ENCODE measurements around the gene BAAT.
"Not testable (repeated sequence)": the region's sequence is repeated elsewhere in the genome, so short reads cannot be mapped to it uniquely, and the experiment has no call there.

The BAAT gene

DNA sequence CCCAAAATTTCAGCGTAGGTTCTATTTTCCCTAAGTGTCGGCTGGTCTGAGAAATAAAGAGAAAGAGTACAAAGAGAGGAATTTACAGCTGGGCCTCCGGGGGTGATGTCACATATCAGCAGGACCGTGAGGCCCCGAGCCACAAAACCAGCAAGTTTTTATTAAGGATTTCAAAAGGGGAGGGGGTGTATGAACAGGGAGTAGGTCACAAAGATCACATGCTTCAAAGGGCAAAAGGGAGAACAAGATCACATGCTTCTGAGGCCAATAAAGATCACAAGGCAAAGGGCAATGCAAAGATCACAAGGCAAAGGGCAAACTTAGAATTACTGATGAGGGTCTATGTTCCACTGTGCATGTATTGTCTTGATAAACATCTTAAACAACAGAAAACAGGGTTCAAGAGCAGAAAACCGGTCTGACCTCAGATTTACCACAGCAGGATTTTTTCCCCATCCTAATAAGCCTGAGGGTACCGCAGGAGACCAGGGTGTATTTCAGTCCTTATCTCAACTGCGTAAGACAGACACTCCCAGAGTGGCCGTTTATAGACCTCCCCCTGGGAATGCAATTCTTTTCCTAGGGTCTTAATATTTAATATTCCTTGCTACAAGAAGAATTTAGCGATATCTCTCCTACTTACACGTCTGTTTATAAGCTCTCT is at the start of gene BAAT:
TSS of gene BAAT (minus strand) at position 134 of the 664 bp plus-strand sequence. CDS start 13,602 bp downstream, outside the sequence.
- DNase-seq: not testable (repeated sequence)

DNA sequence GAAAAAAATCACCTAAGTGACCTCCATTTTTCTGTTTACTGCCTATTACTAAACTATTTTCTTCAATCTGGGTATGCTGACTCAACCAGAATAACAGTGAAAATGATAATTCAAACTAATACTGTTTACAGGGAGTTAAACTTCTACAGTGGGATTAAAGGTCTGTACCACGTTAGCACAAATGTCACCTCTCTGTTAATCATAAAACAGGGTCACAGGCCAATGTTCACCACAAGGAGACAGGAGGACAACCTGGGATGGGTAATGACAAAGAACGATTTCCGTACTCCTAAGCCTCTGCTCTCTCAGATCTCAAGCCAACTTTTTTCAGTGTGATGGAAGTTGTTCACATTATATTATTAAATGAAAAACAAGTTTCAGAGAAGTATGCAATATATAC is 48.4 kb upstream of the BAAT start:
- DNase-seq: no peak

DNA sequence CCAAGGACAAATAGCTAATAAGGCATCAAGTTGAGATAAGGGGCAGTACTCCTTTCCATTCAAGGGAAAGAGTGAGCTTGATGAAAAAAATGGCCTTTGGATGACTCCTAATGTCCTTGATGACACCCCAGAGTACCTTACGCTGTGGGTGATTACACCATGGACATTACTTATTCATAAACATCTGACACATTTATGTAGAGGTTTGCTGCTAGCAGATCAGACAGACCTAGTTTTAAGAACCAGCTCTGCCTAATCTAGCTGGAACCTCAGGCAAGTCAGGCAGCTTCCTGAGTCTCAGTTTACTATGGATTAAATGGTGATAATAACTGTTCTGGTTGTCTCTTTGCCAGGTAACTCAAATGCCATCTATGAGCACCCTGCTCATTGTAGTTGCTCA is 47.9 kb upstream of the BAAT start:
- DNase-seq: no peak

DNA sequence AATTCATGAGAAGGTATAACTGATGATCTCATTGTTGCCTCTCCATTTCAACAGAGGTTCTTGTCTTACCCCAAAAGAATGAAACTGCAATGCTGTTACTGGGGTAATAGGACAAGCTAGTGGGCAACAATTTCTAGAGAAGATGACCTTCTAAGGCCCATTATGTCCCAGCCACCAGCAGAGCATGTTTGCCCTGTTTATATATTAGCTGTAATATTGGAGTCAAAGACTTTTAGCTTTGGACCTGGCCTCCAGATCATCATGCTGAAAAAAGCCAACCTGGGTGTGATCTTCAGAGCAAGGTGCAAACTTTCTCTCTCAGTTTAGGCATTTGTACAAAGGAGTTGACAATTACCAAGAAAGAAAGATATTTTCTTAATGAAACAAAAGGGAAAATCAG is 47.4 kb upstream of the BAAT start:
- DNase-seq: no peak

DNA sequence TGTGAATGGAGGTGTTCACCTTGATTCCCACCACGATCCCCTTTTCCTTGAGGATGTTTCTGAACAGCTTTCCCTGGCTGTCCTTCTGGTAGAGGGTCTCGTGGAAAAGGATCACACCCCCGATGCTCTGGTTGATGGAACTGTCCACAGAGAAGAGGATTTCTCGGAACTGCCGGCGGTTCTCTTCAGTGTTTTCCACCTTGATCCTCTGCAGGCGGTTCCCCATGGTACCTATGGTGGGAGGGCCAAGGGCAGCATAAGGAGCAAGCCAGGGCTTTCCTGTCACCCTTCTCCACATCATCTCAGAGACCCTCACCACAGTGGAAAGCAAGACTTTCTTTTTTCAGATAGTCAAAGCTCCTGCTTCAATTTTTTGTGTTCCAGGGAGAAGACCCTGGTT is 44.9 kb upstream of the BAAT start:
- no peak for DNase-seq

DNA sequence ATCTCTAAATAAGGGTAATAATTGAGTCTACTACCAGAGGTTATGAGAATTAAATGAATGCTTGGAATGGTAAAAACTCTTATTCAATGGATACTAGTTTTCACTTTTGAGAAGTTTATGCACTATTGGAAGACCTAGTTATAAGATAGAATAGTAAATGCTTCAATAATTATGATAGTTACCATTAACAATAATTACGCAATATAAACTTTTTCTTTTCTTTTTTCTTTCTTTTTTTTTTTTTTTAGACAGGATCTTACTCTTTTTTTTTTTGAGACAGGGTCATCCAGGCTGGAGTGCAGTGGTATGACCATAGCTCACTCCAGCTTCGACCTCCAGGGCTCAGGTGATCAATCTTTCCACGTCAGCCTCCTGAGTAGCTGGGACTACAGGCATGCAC is 44.1 kb upstream of the BAAT start:
- no peak for DNase-seq

DNA sequence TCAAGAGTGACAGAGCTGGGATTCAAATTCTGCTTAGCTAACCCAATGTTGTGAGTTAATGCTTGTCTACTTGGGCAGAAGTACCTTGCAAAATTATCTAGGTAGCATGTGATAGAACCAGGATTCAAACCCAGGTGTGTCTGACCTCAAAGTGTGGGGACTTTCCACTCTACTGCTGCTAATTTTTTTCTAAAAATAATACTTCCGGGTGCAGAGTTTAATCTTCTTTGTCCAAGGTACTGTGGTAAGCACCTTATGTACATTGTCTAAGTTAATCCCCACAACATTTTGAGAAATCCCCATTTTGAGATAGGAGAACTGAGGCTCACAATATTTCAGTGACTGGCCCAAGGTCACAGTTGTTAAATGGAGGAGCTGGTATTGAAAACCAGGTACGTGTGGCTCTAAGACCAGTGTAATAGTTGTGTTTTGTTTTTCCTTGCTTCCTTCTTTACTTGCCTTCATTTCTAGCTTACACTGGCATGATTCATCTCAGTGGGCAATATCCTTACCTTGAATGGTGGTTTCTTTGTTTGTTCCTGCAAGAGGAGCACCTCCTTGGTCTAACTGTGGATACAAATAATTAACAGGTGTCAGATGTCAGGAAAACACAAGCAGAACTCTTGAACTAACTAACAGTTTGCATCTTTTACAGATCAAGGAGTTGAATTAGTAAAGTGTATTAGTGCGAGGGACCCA is 43.3 kb upstream of the BAAT start:
- no peak for DNase-seq

DNA sequence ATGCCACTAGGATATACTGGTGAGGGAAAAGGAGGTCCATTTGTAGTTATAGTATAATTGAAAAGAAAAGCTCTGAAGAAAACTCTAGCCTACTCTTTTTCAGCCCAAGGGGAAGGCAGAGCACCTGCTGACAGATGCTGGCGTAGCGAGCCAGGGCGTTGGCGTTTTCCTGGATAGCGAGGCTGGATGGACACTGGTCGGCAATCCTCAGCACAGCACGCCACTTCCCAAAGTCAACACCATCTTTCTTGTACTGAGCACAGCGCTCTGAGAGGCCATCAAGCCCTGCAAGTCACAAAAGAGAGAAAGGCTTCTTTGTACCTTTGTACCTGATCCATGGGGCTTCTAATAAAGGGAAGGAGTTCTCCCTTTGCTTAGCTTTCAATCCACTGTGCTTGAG is 42.6 kb upstream of the BAAT start:
- DNase-seq: no peak

DNA sequence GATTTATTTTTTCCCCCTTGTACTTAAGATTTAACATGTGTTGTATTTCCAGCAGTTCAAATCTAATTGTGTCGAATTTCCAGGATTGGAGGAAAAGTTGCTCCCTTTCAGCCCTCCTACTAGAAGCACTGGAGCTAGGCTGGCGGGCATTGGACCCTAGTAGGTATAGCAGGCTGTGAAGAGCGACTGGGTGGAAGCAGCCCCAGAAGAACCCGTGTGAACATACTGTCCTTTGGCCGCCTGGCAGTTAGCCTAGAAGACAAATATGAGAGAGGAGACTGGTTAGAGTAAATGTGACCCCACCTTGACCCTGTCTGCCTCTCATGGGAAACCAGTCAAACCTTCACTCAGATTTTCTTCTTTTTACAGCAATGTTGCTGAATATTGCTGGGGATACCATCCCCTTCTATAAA is 36.9 kb upstream of the BAAT start:
- no peak for DNase-seq

DNA sequence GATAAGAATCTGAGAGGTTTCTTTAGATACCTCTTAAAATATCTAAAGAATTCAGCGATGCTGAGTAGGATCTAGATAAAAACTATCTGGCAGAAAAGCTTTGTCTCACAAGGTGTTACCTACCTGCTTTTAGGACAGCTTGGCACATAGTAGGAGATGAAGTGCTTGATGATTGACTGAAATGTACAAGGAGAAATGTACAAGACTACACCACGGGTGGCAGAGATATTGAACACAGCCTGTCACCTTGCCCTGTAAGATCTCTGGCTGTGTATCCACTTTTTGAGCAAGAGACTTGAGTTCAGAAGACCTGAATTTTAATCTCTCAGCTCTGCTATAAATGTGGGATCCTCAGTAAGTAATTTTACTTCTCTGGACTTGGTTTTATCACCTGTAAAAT is 35.1 kb upstream of the BAAT start:
- no peak for DNase-seq

DNA sequence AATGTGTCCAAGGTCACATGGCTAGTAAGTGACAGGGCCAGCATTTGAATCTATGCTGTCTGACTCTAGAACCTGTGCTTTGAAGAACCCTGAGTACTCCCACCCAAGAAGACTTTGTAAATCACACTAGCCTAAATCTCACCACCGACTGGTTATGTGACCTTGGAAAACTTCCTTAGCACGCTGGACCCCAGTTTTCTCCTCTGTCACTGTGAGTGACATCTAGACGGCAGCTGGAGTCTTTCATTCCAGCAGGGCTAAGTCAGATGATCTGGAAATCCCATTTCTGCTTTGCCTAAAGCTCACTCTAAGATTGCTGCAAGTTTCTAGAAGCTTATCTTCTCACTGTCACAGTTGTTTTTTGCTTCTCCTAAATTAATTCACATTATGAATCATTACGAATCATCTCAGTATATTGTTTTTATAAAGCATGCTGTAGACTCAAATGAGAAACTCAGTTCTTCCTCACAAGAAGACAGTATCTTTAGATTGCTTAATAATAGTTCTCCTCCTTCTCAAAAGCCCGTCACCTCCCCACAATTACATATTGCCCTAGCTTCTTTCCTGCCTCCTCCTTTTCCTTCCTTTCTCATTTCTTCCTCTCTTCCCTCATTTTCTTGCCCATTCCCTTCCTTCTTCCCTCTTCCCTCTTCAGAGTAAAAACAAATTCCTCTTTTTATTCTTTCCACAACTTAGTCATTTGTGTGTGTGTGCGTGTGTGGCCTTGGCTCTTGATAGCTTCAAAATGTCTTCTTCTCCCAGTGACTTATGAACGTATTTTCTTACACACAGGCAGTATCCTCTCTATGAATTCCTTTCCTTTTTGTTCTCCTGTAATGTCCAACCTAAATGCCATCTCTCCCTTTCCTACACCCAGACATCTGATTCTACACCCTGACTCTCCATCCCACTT is 34.0 kb upstream of the BAAT start:
- DNase-seq: no peak

DNA sequence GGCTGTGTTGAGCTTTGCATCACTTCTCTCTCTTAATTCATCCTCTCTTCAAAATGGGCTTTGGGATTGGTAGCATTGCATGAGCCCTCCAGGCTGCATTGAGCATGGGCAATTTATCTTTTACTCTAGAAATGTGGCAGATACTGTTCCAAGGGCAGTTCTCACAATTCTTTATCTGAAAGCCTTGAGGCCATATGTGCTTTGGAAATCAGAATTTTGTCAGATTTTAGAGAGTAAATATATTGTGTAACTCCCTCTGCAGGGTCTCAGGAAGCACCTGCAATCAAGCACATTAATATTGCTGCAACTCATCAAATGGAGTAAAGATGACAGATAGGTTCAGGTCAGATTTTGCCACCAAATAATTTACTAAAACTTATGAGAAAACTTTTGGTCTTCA is 33.2 kb upstream of the BAAT start:
- DNase-seq: no peak

DNA sequence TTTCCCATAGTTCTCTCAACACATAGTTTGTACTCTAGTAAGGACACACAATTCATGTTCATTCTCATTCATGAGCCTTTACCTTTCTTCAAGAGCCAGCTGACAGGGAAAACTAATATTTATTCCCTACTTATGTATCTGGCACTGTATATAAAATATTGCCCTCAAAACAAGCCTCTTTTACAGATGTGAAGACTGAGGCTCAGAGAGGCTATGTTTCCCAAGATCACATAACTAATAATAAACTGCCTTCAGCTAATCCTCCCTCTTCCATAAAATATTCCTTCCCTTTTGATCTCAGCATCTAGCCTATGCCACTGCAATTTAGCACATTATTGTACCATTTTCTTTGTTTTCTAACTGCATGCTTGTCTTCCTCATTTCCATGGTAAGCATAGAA is 32.6 kb upstream of the BAAT start:
- DNase-seq: no peak

DNA sequence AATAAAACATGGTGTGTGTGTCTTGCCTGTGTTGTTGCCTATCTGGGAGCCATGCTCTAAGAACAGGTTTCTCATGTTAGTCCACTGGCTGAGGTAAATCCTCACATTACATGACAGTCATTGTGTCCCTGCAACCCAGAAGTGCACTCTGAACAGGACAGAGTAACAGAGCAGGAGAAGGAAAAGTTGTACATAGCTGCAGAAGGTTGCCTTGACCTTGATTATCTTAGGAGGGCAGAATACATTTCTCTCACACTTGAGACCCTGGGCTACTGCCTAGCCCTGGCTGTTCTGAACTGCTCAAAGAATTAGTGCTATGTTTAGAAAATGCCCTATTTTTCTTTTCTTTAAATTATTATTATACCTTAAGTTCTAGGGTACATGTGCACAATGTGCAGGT is 30.8 kb upstream of the BAAT start:
- DNase-seq: no peak

DNA sequence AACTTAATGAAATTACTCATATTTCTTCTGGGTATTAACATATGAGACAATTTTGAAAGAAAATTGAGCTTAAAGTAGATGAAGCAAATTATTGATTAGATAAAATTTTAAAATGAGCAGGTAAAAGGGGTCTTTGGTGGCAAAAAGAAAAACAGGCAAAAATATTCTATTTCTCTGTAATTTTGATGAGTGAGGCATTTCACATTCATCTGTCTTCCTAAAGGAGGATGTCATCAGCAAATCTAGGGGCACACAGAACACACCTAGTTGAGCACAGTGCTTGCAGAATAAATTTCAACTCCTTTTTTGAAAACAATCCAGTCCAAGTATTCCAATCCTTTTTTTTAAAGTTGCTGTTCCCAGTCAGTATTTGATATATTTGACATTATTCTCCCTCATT is 30.0 kb upstream of the BAAT start:
- DNase-seq: no peak

DNA sequence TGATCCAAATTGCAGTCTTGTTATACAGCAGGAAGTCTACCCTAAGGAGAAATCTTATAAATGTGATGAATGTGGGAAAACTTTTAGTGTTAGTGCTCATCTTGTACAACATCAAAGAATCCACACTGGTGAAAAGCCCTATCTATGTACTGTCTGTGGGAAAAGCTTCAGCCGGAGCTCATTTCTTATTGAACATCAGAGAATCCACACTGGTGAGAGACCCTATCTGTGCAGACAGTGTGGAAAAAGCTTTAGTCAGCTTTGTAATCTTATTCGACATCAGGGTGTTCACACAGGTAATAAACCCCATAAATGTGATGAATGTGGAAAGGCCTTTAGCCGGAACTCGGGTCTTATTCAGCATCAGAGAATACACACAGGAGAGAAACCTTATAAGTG is 24.3 kb upstream of the BAAT start:
- DNase-seq: no peak

DNA sequence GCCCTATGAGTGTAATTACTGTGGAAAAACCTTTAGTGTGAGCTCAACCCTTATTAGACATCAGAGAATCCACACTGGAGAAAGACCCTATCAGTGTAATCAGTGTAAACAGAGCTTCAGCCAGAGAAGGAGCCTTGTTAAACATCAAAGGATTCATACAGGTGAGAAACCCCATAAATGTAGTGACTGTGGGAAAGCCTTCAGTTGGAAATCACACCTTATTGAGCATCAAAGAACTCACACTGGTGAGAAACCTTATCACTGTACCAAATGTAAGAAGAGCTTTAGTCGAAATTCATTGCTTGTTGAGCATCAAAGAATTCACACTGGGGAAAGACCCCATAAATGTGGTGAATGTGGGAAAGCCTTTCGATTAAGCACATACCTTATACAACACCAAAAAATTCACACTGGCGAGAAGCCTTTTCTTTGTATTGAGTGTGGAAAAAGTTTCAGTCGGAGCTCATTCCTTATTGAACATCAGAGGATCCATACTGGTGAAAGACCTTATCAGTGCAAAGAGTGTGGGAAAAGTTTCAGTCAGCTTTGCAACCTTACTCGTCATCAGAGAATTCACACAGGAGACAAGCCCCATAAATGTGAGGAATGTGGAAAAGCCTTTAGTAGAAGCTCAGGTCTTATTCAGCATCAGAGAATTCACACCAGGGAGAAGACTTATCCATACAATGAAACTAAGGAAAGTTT is 23.7 kb upstream of the BAAT start:
- no peak for DNase-seq

DNA sequence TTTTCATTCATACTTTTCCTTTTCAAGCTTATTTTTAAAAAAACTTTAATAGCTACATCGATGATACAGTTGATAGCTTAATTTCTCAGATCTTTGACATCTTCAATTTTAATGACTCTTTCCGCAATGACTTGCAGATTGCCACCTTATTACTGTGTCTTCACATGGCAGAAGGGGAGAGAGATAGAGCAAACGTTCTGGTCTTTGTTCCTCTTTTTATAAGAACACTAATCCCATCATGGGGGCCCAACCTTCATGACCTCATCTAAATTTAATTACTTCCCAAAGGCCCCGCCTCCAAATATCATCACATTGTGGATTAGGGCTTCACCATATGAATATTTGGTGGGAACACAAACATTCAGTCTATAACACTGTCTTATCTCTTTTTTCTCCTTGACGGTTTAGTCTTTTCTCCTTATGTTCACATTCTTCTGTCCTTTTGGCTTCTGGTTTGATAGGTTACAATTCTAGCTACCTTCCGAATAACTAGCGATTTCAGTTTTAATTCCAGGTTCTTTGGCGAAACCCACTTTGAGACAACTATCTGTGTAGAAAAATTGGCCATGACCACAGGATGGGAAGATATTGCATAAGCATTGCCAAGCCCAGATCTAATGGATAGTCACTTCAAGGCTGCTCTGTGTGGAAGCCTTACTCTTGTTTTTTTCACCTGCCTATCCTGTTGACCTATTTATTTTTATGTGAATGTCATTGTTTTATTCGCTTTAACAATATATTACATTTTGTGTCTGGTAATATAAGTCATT is 18.9 kb upstream of the BAAT start:
- DNase-seq: no peak

DNA sequence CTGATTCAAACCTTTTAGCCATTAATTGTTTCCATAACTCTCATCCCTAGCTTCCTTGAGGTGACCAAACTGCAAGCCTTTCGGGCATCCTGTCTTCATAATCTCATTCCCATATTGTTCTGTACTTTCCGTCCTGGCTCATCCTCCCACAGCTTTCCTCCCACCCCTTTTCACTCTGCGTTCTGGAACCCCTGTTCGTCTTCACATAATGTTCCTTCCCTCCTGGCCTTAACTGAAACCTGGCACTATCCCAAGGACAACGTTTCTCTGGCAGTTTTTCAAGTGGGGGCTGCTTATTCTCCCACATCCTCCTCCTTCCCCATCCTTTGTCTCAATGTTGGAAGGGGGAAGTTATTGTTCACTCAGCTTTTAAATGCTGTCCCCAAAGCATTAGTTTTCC is 15.3 kb upstream of the BAAT start:
- DNase-seq: peak; percentile 26

DNA sequence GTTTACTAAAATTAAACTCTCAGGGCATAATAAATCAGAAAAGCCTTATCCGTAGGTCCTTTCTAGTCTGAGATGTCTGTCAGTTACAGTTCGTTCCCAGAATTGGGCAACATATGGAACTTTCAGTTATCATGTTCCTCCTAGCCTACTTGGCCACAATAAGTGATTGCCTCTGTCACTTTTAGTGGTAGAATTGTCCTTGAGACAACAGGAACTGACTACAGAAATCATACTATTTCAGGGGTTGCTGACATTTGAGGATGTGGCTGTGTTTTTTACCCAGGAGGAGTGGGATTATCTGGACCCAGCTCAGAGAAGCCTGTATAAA is 14.8 kb upstream of the BAAT start:
- DNase-seq: no peak

DNA sequence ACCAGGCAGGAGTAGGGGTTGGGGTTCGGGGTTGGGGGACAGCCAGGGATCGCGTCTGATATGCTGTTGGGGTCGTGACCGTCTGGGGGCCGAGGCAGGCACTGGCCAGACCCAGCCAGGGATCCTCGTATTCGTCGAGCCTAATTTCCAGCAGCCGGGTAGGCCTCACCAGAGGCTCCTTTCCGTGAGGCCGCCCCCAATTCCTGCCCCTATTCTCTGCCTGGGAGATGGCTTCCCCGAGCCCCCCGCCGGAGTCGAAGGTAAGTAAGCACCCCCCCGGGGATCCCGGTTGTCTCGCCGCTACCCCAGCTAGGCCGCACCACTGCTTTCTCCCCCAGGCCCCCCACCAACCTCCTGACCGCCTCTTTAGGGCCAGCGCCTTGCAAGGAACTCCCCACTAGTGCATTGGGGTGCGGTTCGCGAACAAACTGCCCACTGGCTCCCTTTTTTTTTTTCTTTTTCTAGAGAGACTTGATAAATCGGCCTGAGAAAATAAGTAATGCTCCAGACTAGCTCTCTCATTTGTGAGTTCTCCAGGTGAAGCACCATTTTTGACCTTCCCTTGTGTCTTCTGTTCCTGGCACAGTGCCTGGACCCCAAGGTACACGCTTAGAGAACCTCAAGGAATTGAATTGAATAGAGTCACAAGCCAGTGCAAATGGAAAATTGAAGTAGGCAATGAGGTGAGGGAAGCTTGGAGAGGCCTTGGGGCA is 14.3 kb upstream of the BAAT start:
- no peak for DNase-seq

All from femur (tissue), 1 donor.